CD14-positive monocyte (primary cell): ENCODE data around the gene TMEM91. TPM values are rescaled to one million over a fixed set of nuclear protein-coding genes. Genes with fewer than 3 reads are reported as not detected.

Source experiments
- DNase-seq, 3 donors: peaks; one replicate each; pipeline ENCODE4 v3.0.0-alpha.2; 2011 to 2022
- H2AFZ ChIP-seq: 2 replicates; pipeline ENCODE4 v1.6.0; 2012; ENCODE audit warnings: mild to moderate bottlenecking, low read depth, low read length, inconsistent platforms; ENCODE audit not compliant: insufficient read depth, poor library complexity, severe bottlenecking
- H3K27ac ChIP-seq, 2 donors: 1 replicate in 1 of 2; 2 replicates in 1 of 2; pipeline ENCODE4 v1.5.1; 2012 to 2013; ENCODE audit warnings: low read length in 2 of 2, control low read depth in 1 of 2, inconsistent platforms in 1 of 2, low read depth in 1 of 2, mild to moderate bottlenecking in 1 of 2
- H3K27me3 ChIP-seq, 2 donors: one replicate each; pipeline versions ENCODE4 v1.6.0 to v1.6.1; 2011 to 2013; ENCODE audit warnings: low read length in 2 of 2; ENCODE audit not compliant: control insufficient read depth in 2 of 2, insufficient read depth in 2 of 2
- H3K36me3 ChIP-seq, 2 donors: replicated peaks in 1 of 2; 1 replicate in 1 of 2; 2 replicates in 1 of 2; pipeline versions ENCODE4 v1.5.1 to v1.6.1; 2012 to 2013; ENCODE audit warnings: low read length in 2 of 2, control low read depth in 1 of 2, inconsistent platforms in 1 of 2, mild to moderate bottlenecking in 1 of 2; ENCODE audit not compliant: insufficient read depth in 2 of 2, control insufficient read depth in 1 of 2
- H3K4me1 ChIP-seq, 2 donors: 1 replicate in 1 of 2; 2 replicates in 1 of 2; pipeline versions ENCODE4 v1.5.1 to v1.6.1; 2012 to 2013; ENCODE audit warnings: low read length in 2 of 2, control low read depth in 1 of 2, inconsistent platforms in 1 of 2, mild to moderate bottlenecking in 1 of 2, moderate library complexity in 1 of 2; ENCODE audit not compliant: insufficient read depth in 2 of 2, control insufficient read depth in 1 of 2
- H3K4me2 ChIP-seq: replicated peaks from 2 replicates; pipeline ENCODE3; 2012; ENCODE audit warnings: low read length, moderate library complexity, mild to moderate bottlenecking; ENCODE audit not compliant: poor library complexity, severe bottlenecking; ENCODE audit errors: extremely low read depth
- H3K4me3 ChIP-seq, 3 experiments: fragments of 200-600 bp in 1 of 3; sonication (generic) in 1 of 3; replicated peaks in 1 of 3; 1 replicate in 2 of 3; 2 replicates in 1 of 3; pipeline ENCODE4 v1.5.1; 2011 to 2013; ENCODE audit warnings: low read length in 3 of 3, mild to moderate bottlenecking in 3 of 3, control low read depth in 2 of 3, low read depth in 2 of 3, inconsistent platforms in 1 of 3, moderate library complexity in 1 of 3
- H3K79me2 ChIP-seq: 2 replicates; pipeline ENCODE4 v1.6.0; 2012; ENCODE audit warnings: mild to moderate bottlenecking, control low read depth, inconsistent platforms, low read length, moderate library complexity; ENCODE audit not compliant: insufficient read depth
- H3K9ac ChIP-seq: 2 replicates; pipeline ENCODE4 v1.6.0; 2017; ENCODE audit warnings: low read length, mild to moderate bottlenecking; ENCODE audit not compliant: insufficient read depth, poor library complexity, severe bottlenecking
- H3K9me3 ChIP-seq, 2 donors: replicated peaks in 1 of 2; 1 replicate in 1 of 2; 2 replicates in 1 of 2; pipeline versions ENCODE4 v1.5.1 to v1.6.1; 2012 to 2013; ENCODE audit warnings: low read length in 2 of 2, control low read depth in 1 of 2; ENCODE audit not compliant: control insufficient read depth in 1 of 2, insufficient read depth in 1 of 2
- H4K20me1 ChIP-seq: 2 replicates; pipeline ENCODE4 v1.6.0; 2012; ENCODE audit warnings: mild to moderate bottlenecking, low read length, control low read depth, moderate library complexity; ENCODE audit not compliant: insufficient read depth
- H3K27ac Mint-ChIP-seq, 7 donors: one replicate each; pipeline ENCODE4 v1.8.0; 2020; ENCODE audit warnings: mild to moderate bottlenecking in 7 of 7, mixed read lengths in 7 of 7, moderate library complexity in 6 of 7, inconsistent platforms in 2 of 7
- H3K27me3 Mint-ChIP-seq, 3 donors: one replicate each; pipeline ENCODE4 v1.8.0; 2021 to 2022; ENCODE audit warnings: low read depth in 3 of 3, mild to moderate bottlenecking in 3 of 3, mixed read lengths in 3 of 3, moderate library complexity in 3 of 3, inconsistent platforms in 1 of 3
- H3K36me3 Mint-ChIP-seq, 2 donors: one replicate each; pipeline ENCODE4 v1.8.0; 2020; ENCODE audit warnings: mixed read lengths in 2 of 2, inconsistent platforms in 1 of 2, mild to moderate bottlenecking in 1 of 2
- H3K4me1 Mint-ChIP-seq: one replicate; pipeline ENCODE4 v1.8.0; 2020; ENCODE audit warnings: mild to moderate bottlenecking, mixed read lengths
- H3K4me3 Mint-ChIP-seq, 2 donors: one replicate each; pipeline ENCODE4 v1.8.0; 2020; ENCODE audit warnings: mild to moderate bottlenecking in 2 of 2, mixed read lengths in 2 of 2, moderate library complexity in 1 of 2
- H3K9me3 Mint-ChIP-seq, 7 donors: one replicate each; pipeline ENCODE4 v1.8.0; 2020 to 2022; ENCODE audit warnings: mixed read lengths in 7 of 7, mild to moderate bottlenecking in 6 of 7, moderate library complexity in 6 of 7, inconsistent platforms in 2 of 7
- WGBS: methylation state at CpG from one replicate; pipeline ENCODE4 v1.1.5; 2013; ENCODE audit warnings: missing lambda C conversion rate; ENCODE audit not compliant: insufficient coverage; 5-methylcytosine and 5-hydroxymethylcytosine counted together
- intact Hi-C, 2 donors: fragments of 100-400 bp; cut with micrococcal nuclease; formaldehyde crosslinking; loops; one replicate each; pipeline versions ENCODE4 v1.15.0 to v1.15.1; 2023
- polyA plus RNA-seq, 3 donors: library from polyadenylated mRNA; depleted of rRNA in 1 of 3; unstranded in 2 of 3; stranded (reverse) in 1 of 3; fragments of 300-500 nt in 2 of 3; fragments of >200 nt in 1 of 3; fragmentation: Illumina TruSeq in 2 of 3; gene quantifications; 1 replicate in 2 of 3; 2 replicates in 1 of 3; pipeline ENCODE4 v1.2.3, GENCODE V29; 2012 to 2021
- TF ChIP-seq, protein P1 (sequence below): fragments of 200-600 bp; IDR thresholded peaks from one replicate; pipeline ENCODE4 v1.8.0; 2022; ENCODE audit warnings: antibody characterized with exemption, mild to moderate bottlenecking

Gene TMEM91
- polyA plus RNA-seq, 3 donors: 29.1 to 103 (median 34.9) TPM

DNA sequence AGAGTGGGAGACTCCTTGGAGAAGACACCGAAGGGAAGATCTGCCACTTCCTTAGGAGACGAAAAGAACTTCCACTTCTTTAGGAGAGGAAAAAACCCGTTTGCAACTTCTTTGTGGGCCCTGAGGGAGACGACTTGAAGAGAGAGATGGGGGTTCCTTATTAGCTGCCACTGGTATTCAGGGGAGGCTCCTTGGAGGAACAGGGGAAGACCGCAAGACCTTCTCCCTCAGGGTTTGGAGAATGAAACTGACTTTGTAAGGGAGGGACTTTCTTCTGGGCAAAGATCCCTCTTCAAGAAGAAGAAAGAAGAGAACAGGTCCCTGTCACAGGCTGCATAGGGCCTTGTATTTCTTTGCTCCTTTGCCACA lies 21.7 kb downstream of the TMEM91 start:
- intact Hi-C loops: loop anchor here in 1 of 2 donors (5.0 kb wide), 2 partner anchors 34 to 36 kb away; partner anchors contain the start of gene B9D2
- Histone ChIP-seq H3K4me3 (peak overlapping the region; percentile 87 to 95 (median 95)), H3K4me1 (peaks cover 29 to 30% of the 10 kb centered on the region in 2 donors), H3K79me2 (peaks cover 79% of the 10 kb centered on the region), H4K20me1 (peaks cover 7% of the 10 kb centered on the region), H3K27me3 (no peaks in the 10 kb centered on the region), H2AFZ (peak overlapping the region; percentile 91), H3K4me2 (peak overlapping the region; percentile 88), H3K36me3 (peaks cover 9 to 20% of the 10 kb centered on the region in 2 donors), H3K9me3 (no peaks in the 10 kb centered on the region), H3K27ac (peak overlapping the region; percentile 80 to 97), H3K9ac (peak overlapping the region; percentile 87)
- Mint-ChIP-seq H3K36me3 (peaks cover 12 to 30% of the 10 kb centered on the region in 2 donors), H3K27me3 (no peaks in the 10 kb centered on the region), H3K9me3 (peaks cover 0 to 5% (median 0%) of the 10 kb centered on the region in 7 donors), H3K27ac (peak overlapping the region; percentile 98 to 100 (median 99)), H3K4me3 (peak overlapping the region; percentile 97), H3K4me1 (peaks cover 42% of the 10 kb centered on the region)
- TF ChIP-seq, protein P1, sequence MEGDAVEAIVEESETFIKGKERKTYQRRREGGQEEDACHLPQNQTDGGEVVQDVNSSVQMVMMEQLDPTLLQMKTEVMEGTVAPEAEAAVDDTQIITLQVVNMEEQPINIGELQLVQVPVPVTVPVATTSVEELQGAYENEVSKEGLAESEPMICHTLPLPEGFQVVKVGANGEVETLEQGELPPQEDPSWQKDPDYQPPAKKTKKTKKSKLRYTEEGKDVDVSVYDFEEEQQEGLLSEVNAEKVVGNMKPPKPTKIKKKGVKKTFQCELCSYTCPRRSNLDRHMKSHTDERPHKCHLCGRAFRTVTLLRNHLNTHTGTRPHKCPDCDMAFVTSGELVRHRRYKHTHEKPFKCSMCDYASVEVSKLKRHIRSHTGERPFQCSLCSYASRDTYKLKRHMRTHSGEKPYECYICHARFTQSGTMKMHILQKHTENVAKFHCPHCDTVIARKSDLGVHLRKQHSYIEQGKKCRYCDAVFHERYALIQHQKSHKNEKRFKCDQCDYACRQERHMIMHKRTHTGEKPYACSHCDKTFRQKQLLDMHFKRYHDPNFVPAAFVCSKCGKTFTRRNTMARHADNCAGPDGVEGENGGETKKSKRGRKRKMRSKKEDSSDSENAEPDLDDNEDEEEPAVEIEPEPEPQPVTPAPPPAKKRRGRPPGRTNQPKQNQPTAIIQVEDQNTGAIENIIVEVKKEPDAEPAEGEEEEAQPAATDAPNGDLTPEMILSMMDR: no peak
- DNase-seq: peak in 1 of 3 donors; percentile 21
- 0% methylated on average over 1 of the region's 5 CpGs for whole genome bisulfite sequencing

DNA sequence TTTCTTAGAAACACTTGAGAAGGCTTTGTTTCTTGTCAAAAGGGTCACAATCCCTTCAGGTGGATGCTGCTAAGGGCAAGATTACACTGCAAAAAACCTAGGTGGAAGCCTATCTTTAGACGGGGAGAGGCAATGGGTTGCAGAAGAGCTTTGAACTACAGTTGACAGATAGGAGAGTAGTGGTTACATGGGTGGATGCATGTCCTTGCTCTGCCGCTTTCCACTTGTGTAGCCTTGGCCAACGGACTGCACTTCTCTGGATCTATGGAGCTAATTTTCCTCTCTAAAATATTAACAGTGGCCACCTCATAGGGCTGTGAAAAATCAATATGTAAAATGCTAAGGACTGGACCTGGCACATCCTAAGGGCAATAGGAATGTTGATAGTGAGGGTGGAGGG lies 22.3 kb downstream of the TMEM91 start:
- peaks cover 0 to 1% (median 0%) of the 10 kb centered on the region in 7 donors for H3K9me3 Mint-ChIP-seq
- H3K36me3 Mint-ChIP-seq: peaks cover 15 to 30% of the 10 kb centered on the region in 2 donors
- peak overlapping the region; percentile 87 for H3K9ac ChIP-seq
- H3K36me3 ChIP-seq: peaks cover 11 to 25% of the 10 kb centered on the region in 2 donors
- no peaks in the 10 kb centered on the region for H3K9me3 ChIP-seq
- intact Hi-C loops: loop anchor here in 1 of 2 donors (5.0 kb wide), 2 partner anchors 34 to 36 kb away; partner anchors contain the start of gene B9D2
- peak overlapping the region; percentile 88 for H3K4me2 ChIP-seq
- H2AFZ ChIP-seq: no peak overlapping the region
- TF ChIP-seq, protein P1: no peak
- H3K27me3 ChIP-seq: no peaks in the 10 kb centered on the region
- no CpG with 5 or more reads among the region's 3 CpGs for WGBS
- peaks cover 42% of the 10 kb centered on the region for H3K4me1 Mint-ChIP-seq
- no peaks in the 10 kb centered on the region for H3K27me3 Mint-ChIP-seq
- peaks cover 85% of the 10 kb centered on the region for H3K79me2 ChIP-seq
- DNase-seq: no peak
- peak overlapping the region; percentile 87 to 95 (median 95) for H3K4me3 ChIP-seq
- H4K20me1 ChIP-seq: peaks cover 7% of the 10 kb centered on the region
- peak overlapping the region in 1 of 2 donors; percentile 97 for H3K27ac ChIP-seq
- peak overlapping the region in 5 of 7 donors; percentile 73 to 100 (median 98) for H3K27ac Mint-ChIP-seq
- H3K4me1 ChIP-seq: peaks cover 29 to 30% of the 10 kb centered on the region in 2 donors
- peak overlapping the region; percentile 97 for H3K4me3 Mint-ChIP-seq
